Prostate gland (tissue), 2 donors: ENCODE results near the gene ATP1A1. TPM values are rescaled to one million over a fixed set of nuclear protein-coding genes. Genes with fewer than 3 reads are reported as not detected.

Source experiments
- DNase-seq: peaks from one replicate; pipeline ENCODE4 v3.0.0-alpha.2; 2019; ENCODE audit warnings: low spot score
- H3K27ac ChIP-seq, 2 donors: fragments of 200-600 bp; sonication (generic); 2 replicates each; pipeline ENCODE4 v1.5.1; 2017 to 2019
- H3K27me3 ChIP-seq: fragments of 200-600 bp; sonication (generic); replicated peaks from 2 replicates; pipeline ENCODE4 v1.5.1; 2019; ENCODE audit not compliant: insufficient read depth
- H3K36me3 ChIP-seq, 2 donors: fragments of 200-600 bp; sonication (generic); 1 replicate in 1 of 2; 2 replicates in 1 of 2; pipeline versions ENCODE4 v1.5.1 to v1.8.1; 2017 to 2019
- H3K4me1 ChIP-seq: fragments of 200-600 bp; sonication (generic); replicated peaks from 2 replicates; pipeline ENCODE4 v1.5.1; 2019
- H3K4me3 ChIP-seq, 2 donors: fragments of 200-600 bp; sonication (generic); 2 replicates each; pipeline ENCODE4 v1.5.1; 2017 to 2019
- H3K9me3 ChIP-seq: fragments of 200-600 bp; sonication (generic); 2 replicates; pipeline ENCODE4 v1.5.1; 2017
- CTCF ChIP-seq, 4 experiments: fragments of 200-600 bp in 2 of 4; fragments of 450-650 bp in 2 of 4; sonication (generic) in 2 of 4; IDR thresholded peaks; 1 replicate in 3 of 4; 2 replicates in 1 of 4; pipeline ENCODE4 v1.5.1; 2016 to 2019; ENCODE audit warnings: antibody characterized with exemption in 4 of 4, mild to moderate bottlenecking in 2 of 4, moderate library complexity in 2 of 4
- POLR2A ChIP-seq: fragments of 450-650 bp; IDR thresholded peaks from one replicate; pipeline ENCODE4 v1.6.1; 2016; ENCODE audit warnings: antibody characterized with exemption, mild to moderate bottlenecking
- POLR2AphosphoS5 ChIP-seq: sonication (generic); formaldehyde crosslinking; IDR thresholded peaks from one replicate; pipeline ENCODE4 v1.6.1; 2017; ENCODE audit warnings: antibody characterized with exemption
- WGBS: methylation state at CpG from one replicate; pipeline ENCODE4 v1.1.5; 2018; 5-methylcytosine and 5-hydroxymethylcytosine counted together
- intact Hi-C: fragments of 100-400 bp; cut with DNase I; formaldehyde crosslinking; loops from one replicate; pipeline ENCODE4 v1.14.2; 2022
- total RNA-seq, 2 donors: library from RNA; depleted of rRNA; stranded (reverse); fragments of >200 nt; gene quantifications; one replicate each; pipeline ENCODE4 v1.1.0, GENCODE V29; 2016

The ATP1A1 gene
- total RNA-seq, 2 donors from 2014 or later, result 365 to 536 TPM

- Histone ChIP-seq H3K4me1 (no peaks in the 10 kb centered on the region), H3K27ac (no peak overlapping the region), H3K36me3 (no peaks in the 10 kb centered on the region), H3K4me3 (no peak overlapping the region), H3K27me3 (no peaks in the 10 kb centered on the region), H3K9me3 (no peaks in the 10 kb centered on the region)
- intact Hi-C loops, result no loop called here
- DNase-seq, result no peak
- TF ChIP-seq POLR2A (no peak), CTCF (IDR thresholded peaks at IDR 0.05) (no peak), POLR2AphosphoS5 (no peak)
- 81% methylated on average over 2 of the region's 2 CpGs for WGBS
These were observed 16.4 kb upstream of the ATP1A1 start for GRCh38 chr1:116356673-116357072.

GRCh38 chr1:116357487-116357886 lies 15.6 kb upstream of the ATP1A1 start:
- intact Hi-C loops, result no loop called here

GRCh38 chr1:116359060-116359830 lies 13.8 kb upstream of the ATP1A1 start:
- Histone ChIP-seq H3K27me3 (no peaks in the 10 kb centered on the region), H3K4me3 (no peak overlapping the region), H3K36me3 (no peaks in the 10 kb centered on the region), H3K9me3 (no peaks in the 10 kb centered on the region), H3K4me1 (no peaks in the 10 kb centered on the region), H3K27ac (no peak overlapping the region)
- 54% methylated on average over 2 of the region's 2 CpGs for WGBS
- intact Hi-C loops, result no loop called here
- TF ChIP-seq POLR2A (no peak), CTCF (IDR thresholded peaks at IDR 0.05) (no peak)
- DNase-seq, result no peak

More at GRCh38 chr1:116357487-116357886, 15.6 kb upstream of the ATP1A1 start:
- H3K36me3 ChIP-seq, result no peaks in the 10 kb centered on the region
- H3K4me1 ChIP-seq, result no peaks in the 10 kb centered on the region
- TF ChIP-seq POLR2AphosphoS5 (no peak), CTCF (IDR thresholded peaks at IDR 0.05) (no peak), POLR2A (no peak)
- DNase-seq, result no peak
- H3K4me3 ChIP-seq, result no peak overlapping the region
- H3K27ac ChIP-seq, result no peak overlapping the region
- WGBS, result 100% methylated on average over 1 of the region's 1 CpG
- H3K27me3 ChIP-seq, result no peaks in the 10 kb centered on the region
- no peaks in the 10 kb centered on the region for H3K9me3 ChIP-seq

GRCh38 chr1:116359871-116360270 lies 13.2 kb upstream of the ATP1A1 start:
- DNase-seq, result no peak
- no peaks in the 10 kb centered on the region for H3K4me1 ChIP-seq
- no peaks in the 10 kb centered on the region for H3K9me3 ChIP-seq
- no peak overlapping the region for H3K27ac ChIP-seq
- intact Hi-C loops, result loop anchor here (2.0 kb wide), 1 partner anchor 125 kb away; no protein-coding TSS in a partner anchor
- H3K4me3 ChIP-seq, result no peak overlapping the region
- WGBS, result 92% methylated on average over 1 of the region's 1 CpG
- no peaks in the 10 kb centered on the region for H3K27me3 ChIP-seq
- TF ChIP-seq POLR2A, result no peak
- no peak for TF ChIP-seq CTCF (IDR thresholded peaks at IDR 0.05)
- no peak for TF ChIP-seq POLR2AphosphoS5
- H3K36me3 ChIP-seq, result no peaks in the 10 kb centered on the region
